ENCODE data around the gene TBATA.
A peak's percentile ranks its signal among the peaks of the same experiment; 100 is the strongest.

TBATA gene

DNA sequence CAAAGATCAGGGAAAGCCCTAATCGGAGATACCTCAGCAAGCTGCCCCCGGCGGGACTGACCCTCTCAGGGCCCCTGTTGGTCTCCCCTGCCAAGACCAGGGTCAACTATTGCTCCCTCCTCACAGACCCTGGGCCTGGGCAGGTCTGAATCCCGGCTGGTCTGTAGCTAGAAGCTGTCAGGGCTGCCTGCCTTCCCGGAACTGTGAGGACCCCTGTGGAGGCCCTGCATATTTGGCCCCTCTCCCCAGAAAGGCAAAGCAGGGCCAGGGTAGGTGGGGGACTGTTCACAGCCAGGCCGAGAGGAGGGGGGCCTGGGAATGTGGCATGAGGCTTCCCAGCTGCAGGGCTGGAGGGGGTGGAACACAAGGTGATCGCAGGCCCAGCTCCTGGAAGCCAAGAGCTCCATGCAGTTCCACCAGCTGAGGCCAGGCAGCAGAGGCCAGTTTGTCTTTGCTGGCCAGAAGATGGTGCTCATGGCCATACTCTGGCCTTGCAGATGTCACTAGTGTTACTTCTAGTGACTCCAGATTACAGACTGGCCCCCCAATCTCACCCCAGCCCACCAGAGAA, 24.1 kb downstream of the TBATA start:
- no peak for DNase-seq

DNA sequence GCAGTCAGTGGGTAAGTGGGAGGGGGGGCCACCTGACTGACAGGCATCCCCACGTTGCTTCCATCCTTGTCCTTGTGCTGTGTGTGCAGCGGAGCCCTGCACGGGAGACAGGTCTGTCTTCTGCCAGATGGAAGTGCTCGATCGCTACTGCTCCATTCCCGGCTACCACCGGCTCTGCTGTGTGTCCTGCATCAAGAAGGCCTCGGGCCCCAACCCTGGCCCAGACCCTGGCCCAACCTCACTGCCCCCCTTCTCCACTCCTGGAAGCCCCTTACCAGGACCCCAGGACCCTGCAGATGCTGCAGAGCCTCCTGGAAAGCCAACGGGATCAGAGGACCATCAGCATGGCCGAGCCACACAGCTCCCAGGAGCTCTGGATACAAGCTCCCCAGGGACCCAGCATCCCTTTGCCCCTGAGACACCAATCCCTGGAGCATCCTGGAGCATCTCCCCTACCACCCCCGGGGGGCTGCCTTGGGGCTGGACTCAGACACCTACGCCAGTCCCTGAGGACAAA, 24.8 kb downstream of the TBATA start:
- no peak for DNase-seq

DNA sequence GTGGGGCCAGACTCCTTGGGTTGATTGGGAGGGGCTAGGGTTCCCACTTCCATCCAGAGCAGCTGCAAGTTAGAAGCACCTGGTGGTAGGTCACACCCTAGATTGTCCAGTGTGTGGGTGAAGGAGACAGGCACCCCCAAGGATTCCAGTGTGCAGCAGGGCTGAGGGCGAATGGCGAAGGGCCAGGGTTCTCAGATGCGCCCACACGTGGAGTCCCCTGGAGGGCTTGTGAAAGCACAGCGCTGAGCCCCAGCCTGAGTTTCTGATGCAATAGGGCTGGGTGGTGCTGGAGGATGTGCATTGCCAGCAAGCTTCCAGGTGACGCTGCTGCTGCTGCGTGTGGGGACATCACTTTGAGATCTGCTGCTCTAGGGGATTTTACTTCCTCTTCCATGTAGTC, 25.4 kb downstream of the TBATA start:
- DNase-seq: no peak

DNA sequence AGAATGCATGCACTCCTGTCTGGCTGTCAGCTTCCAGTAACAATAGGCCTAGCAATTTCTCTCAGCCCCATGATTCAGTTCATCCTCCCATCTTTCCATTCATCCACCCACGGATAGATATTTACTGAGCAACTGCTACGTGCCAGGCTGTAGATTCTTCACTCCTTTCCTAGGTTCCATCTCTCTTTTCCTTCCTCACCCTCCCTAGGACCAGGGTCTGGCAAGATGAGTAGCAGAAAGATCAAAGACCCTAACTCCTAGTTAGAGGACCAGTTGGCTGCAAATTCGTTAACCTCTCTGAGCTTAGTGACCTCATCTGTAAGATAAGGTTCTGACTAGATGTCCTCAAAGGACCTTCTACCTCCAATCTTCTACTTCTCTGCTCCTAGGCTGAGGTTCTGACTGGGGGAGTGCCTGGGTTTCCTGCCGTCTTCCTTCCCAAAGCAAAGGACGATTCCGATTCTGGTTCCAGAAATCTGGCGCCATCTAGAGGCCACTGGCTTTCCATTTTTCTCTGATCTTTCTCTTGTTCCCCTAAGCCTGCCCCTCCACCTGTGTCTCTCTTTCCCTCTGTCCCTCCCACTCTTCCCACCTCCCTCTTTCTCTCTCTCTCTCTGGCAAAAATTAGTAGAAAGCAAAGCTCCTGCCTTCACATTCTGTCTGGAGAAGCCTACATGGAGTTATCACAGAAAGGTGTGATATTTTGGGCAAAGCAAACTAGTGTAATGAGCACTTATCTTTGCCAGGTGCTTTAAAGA, 26.2 kb downstream of the TBATA start:
- DNase-seq: peak; percentile 55 to 70

DNA sequence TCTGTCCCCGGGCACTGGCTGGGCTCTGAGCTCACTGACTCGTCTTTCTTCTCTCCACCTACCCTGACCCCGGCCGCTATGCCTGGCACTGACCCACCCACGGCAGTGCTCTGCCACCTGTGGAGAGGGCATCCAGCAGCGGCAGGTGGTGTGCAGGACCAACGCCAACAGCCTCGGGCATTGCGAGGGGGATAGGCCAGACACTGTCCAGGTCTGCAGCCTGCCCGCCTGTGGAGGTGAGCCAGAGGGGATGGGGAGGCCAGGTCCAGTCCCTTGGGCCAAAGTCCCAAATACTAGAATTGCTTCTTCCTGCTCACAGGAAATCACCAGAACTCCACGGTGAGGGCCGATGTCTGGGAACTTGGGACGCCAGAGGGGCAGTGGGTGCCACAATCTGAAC, 27.3 kb downstream of the TBATA start:
- DNase-seq: no peak

DNA sequence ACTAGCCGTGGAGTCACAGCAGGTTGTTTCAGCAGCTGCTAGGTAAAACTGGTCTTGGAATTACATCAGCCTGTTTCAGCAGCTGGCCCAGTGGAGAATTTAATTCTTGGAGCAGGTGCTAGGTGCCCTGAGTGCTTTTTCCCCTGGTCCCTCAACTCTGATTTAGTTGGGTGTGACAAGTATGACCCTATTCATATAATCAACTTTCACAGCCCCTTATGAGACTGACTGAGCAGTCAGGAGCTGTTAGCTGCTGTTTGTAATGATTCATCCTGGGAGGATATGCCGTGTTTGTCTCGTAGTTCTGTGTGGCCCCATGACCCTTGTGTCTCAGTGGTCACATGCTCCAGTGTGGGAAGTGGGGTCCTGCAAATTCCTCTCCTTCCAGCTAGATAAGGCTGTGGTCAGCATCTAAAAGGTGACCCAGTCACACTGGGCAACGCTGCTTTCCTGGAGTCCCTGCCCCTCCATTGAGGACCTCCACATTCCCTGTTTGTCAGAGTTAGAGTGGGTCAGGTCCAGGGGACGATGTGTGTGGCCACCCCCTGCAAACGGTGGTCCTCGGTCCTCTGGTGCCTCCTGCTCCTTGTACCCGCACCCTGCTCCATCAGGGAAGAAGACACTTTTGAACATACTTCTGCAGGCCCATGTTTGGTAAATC, 28.3 kb downstream of the TBATA start:
- no peak for DNase-seq

DNA sequence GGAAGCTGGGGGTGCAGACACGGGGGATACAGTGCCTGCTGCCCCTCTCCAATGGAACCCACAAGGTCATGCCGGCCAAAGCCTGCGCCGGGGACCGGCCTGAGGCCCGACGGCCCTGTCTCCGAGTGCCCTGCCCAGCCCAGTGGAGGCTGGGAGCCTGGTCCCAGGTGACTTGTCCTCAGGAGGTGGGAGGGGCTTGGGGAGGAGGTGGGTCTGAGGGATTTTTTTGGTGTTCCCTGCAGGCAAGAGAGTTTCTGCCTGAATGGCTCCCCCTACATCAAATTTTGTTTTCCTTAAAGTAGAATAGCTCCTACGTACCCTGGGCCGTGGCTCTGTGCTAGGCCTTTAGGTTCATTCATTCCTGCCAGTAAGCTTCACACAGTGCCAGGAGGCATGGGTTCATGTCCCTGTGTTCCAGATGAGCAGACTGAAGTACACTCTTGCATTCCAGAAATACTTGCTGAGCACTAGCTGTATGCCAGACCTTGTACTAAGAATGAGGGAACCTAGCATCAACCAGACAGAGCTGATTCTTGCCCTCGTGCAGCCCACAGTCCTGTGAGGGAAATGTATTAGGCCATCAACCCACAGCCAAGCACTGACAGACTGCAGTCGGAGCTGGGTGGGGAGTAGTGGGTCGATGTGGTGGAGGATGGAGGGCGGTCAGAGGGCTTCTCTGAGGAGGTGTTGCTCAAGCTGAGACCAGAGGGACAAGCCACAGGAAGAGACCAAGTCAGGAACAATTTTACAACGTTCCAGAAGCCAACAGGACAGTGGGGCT, 31.1 kb downstream of the TBATA start:
- no peak for DNase-seq

DNA sequence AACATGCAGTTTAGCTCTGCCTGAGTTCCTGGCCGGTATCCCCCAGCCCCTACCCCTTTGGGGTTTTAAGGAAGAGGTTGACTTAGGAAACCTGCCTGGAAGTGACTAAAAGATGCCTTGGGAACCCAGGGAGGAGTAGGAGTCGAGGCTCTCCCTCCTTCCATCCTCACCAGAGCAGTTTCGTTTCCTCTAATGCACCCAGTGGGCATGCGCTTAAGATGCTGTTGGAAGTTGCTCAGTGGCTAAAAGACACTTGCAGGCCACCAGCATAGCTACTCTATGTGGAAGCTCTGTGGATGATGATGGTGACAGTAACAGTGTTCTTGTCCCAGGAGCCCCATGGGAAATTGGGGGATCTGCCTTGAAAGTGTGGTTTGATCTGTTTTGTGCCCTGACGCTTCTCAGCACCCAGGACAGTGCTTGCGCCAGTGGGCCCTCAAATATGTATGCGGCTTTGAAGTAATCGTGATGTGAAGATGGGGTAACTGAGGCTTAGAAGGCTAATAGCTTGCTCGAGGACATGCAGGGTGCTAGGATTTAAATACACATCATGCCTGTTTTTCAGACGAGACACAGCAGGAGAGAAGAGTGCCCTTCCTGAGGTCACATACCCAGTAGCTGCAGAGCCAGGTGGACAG, 32.0 kb downstream of the TBATA start:
- no peak for DNase-seq

DNA sequence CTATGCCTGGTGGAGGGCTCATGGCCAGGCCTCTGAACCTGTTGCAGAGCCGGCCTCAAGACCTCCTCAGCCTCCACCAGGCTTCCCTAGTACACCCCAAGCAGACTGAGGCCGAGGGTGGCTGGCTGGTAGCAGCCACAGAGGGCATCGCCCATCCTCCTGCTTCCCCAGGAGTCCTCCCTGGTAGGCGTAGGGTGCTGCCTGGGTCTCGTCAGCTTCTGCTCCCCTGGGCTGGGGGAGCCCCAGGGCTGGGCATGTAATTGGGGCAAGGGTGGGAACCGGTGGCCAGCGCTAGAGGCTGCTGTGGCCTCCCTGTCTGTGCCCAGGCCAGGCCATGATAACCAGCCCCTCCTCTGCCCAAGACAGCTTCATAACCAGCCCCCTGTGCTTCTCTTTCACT, 32.6 kb downstream of the TBATA start:
- no peak for DNase-seq

DNA sequence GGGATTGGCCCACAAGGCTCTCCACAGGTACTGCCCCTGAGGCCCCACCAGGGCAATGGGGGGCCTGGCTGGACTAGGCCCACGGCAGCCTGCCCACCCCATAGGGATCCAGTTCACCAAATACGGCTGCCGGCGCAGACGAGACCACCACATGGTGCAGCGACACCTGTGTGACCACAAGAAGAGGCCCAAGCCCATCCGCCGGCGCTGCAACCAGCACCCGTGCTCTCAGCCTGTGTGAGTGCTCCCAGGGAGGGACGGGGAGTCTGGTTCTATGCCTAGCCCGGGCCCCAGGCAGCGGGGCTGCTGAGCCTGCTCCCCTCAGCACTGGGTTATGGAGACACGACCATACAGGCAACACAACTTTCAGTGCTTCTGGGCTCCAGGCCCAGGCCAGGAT, 33.2 kb downstream of the TBATA start:
- no peak for DNase-seq

DNA sequence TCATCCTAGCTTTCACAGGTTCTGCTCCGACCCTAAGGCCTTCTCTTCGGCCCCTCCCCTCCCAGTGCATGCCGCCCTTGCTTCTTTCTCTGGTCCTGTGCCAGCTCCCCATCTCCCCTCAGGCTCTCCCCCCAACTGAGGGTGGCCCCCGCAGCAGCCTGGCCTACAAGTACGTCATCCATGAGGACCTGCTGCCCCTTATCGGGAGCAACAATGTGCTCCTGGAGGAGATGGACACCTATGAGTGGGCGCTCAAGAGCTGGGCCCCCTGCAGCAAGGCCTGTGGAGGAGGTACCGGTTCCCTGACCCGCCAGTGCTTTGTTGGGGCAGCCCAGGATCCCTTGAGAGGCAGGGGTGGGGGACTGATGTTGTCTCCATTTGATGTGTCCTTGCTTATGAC, 33.8 kb downstream of the TBATA start:
- DNase-seq: no peak

DNA sequence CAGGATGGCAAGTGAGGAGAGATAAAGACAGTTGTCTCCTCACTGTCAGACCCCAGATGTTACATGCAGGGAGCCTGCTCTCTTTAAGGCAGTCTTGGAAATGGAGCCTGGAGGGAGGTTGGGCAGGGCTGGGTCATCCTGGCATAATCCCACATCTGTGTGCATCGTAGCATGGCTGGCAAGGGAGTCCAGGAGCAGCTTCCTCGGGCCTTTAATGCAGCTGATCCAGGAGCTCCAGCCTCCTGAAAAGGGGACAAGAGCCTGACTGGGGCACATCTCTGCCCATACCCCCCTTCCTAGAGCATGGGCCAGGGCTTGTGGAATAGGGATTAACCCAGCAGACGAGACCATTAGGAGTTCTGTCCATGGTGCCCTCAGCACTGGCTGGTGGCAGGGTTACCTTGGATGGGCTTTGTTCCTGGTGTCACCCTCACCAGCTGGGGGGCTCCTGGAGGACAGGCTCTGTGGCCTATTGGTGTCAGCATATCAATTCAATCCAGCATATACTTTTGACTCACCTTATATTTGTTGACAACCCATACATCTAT, 34.9 kb downstream of the TBATA start:
- no peak for DNase-seq

DNA sequence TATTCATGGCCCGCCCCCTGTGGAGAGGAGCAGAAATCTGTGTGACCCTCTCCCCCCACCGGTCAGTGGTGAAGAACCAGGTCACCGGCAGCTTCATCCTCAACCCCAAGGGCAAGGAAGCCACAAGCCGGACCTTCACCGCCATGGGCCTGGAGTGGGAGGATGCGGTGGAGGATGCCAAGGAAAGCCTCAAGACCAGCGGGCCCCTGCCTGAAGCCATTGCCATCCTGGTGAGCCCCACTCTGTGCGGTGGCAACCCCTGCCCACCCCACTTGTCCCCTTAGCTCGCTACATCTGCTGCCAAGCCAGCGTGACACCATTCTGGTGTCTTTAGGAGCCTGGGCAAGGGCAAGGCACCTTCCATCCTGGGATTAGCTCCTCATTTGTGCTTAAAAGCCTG, 35.4 kb downstream of the TBATA start:
- no peak for DNase-seq

DNA sequence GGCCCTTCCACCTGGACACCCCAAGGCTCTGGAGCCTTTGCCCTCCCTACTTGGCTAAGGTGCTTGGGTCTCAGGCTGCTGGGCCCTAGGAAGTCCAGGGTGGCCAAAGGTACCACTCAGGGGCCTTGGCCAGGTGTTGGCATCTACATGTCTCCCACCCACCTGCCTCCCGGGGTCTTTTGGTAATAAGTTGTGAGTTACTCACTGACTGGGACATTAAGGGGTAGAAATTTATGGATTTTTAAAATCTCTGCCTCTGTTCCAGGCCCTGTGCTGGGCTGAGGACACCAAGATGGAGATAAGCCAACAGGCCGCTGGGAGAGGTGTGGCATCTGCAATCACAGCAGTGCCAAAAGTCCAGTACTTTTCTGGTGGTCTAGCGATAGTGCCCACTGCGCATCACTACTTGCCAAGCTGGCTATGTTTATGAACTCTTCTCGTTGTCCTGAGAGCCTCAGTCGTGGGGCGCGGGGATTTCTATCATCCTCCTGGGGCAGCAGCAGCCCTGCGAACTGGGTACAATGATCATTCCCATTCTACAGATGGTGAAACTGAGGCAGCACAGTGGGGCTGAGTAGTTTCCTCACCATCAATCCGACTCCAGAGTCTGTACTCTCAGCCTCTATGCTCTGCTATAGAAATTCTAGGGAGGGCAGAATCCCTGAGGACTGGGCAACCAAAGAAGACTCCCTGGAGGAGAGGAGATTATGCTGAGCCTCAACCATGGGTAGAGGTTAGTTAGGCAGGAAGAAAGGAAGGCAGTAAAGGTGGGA, 36.2 kb downstream of the TBATA start:
- no peak for DNase-seq

DNA sequence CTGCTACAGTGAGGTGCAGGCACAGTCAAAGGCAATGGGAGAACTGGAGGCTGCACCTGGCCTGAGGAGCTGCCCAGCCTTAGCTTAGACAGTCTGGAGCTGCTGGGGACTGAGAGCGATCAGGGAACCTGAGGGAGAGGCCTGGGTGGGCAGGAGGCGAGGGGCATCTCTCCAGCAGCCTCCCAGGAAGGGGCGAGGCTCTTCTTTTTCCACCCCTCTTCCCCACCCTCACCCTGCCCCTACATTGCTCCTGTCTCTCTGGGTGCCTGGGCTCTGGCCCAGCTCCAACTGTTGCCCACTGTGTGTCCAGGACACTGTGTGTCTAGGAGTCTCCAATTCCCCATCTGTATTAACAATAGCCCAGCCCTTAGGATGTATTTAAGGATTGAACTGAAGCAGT, 36.9 kb downstream of the TBATA start:
- DNase-seq: no peak

DNA sequence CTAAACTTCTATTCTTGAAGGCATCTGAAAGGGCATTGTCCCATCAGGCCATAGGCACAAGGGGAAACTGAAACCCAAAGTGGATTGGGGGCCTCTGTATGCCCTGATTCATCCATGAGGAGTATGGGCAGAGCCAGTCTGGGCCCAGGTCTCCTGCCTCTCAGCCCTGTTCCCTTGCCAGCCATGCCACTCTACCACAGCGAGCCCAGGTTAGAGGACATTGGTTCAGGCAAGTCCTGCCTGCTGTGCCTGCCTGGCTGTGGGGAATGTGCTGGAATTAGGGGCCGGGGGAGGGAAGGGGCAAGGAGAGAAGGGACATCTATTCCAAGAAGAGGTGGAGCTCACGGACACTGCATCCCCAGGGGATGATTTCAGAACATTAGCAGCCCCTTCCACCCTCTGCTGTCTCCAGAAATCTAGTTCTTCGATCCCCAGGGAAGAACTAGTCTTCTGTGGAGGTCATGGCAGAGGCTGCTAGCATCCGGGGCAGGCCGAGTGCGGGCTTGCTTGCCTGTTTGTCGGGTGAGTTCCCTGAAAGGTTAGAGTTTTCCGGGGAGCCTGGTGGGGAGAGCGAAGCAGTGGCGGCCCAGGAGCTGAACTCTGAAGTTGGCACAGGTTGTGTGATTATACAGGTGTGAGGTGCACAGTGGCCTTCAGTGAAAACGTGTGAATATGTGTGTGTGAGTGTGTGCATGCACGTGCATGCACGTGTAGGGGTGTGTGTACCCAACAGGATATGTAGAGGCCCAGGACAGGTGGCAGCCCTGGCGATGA, 37.8 kb downstream of the TBATA start:
- DNase-seq: no peak

DNA sequence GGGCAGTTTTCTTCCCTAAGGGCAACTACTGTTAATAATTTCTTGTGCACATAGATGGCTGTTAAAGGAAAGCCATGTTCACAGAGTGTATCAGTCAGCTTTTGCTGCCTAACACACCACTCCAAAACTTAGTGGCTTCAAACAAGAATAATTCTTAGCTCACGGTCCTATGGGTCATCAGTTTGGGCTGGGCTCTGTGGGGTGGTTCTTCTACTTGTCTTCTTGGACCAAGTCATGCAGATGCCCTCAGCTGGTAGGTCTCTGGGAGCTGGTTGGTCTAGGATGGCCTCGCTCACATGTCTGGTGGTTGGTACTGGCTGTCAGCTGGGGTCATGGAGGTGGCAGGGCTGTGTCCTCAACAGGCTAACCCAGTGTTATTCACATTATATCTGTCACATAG, 39.6 kb downstream of the TBATA start:
- no peak for DNase-seq

DNA sequence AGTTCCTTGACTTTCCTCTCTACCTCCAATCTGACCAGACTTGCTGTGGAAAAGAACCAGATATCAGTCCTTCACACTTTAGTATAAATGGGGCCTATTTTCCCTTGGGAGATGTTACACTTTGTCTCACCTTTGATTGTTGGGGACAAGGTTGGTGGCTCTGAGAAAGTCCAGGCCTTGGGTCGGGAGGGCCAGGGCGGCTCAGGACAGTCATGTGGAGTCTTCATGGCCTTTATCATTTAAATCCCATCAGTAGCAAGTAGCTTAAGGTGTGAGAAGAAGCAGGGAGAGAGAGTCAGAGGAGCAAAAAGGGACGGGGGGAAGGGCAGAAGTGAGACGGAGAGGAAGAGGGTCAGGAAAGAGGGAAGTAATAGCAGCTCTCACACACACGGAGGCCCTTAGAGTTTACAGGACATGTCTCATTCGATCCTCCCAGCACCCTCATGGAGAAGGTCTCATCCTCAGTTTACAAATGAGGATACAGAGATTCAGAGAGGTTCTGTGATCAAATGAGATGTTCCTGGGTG, 40.5 kb downstream of the TBATA start:
- DNase-seq: no peak

DNA sequence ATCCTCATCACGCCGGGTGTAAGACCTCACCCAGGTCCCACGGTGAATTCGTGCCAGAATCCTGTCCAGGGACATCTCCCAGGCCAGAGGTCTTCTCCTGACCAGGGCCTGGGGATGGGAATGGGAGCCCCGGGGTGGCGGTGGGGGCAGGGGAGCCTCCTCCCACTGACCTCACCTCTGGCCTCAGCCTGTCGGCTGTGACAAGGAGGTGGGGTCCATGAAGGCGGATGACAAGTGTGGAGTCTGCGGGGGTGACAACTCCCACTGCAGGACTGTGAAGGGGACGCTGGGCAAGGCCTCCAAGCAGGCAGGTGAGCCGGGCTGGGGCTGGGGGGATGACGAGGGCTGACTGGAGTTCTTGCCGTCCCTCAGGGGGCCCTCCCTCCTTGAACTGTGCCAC, 41.3 kb downstream of the TBATA start:
- DNase-seq: no peak

DNA sequence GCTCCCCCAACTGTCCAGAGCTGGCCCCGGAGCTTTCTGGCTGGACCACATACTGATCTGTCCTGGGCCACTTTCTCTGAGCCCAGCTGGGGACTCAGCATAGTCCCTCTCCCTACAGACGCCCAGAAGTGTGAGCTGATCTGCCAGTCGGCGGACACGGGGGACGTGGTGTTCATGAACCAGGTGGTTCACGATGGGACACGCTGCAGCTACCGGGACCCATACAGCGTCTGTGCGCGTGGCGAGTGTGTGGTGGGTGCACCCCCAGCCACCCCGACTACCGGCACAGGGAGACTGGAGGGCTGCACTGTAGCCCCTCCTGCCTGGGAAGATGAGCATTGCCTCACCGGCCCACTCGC, 41.8 kb downstream of the TBATA start:
- no peak for DNase-seq

All from activated CD4-positive, alpha-beta T cell treated with anti-CD3 and anti-CD28 coated beads for 4 hours (primary cell).